ENCODE measurements around the gene CAMTA1. TPM values are rescaled to one million over a fixed set of nuclear protein-coding genes. Genes with fewer than 3 reads are reported as not detected.

Gene CAMTA1
- polyA plus RNA-seq, 1 of the 3 experiments (the other 2 are of a cell fraction): 63.1 TPM

- Histone ChIP-seq H3F3A (replicated peaks; ENCODE audit: insufficient read depth) (no peaks in the 10 kb centered on the region), H3K9ac (no peak overlapping the region), H3K4me3 (ENCODE audit: low read depth in 2 of 2, low read length in 1 of 2) (no peak overlapping the region), H3K36me3 (replicated peaks in 1 of 2; ENCODE audit: control insufficient read depth in 1 of 2, insufficient read depth in 2 of 2, low read length in 1 of 2) (no peaks in the 10 kb centered on the region), H3K27ac (ENCODE audit: low read depth in 2 of 2, low read length in 1 of 2) (no peak overlapping the region), H2AFZ (ENCODE audit: low read depth) (no peak overlapping the region), H3K4me2 (no peak overlapping the region), H3K9me3 (no peaks in the 10 kb centered on the region), H4K20me1 (ENCODE audit: insufficient read depth) (no peaks in the 10 kb centered on the region), H3K27me3 (ENCODE audit: insufficient read depth) (no peaks in the 10 kb centered on the region), H3K9me2 (no peaks in the 10 kb centered on the region), H3K79me2 (ENCODE audit: insufficient read depth) (no peaks in the 10 kb centered on the region), H3K4me1 (ENCODE audit: control insufficient read depth in 1 of 2, insufficient read depth in 2 of 2, low read depth in 1 of 2, low read length in 1 of 2) (no peaks in the 10 kb centered on the region)
- TF ChIP-seq ELF1 (IDR thresholded peaks at IDR 0.05) (no peak), SMC3 (IDR thresholded peaks at IDR 0.05; ENCODE audit: low read depth, low read length) (no peak), MXI1 (IDR thresholded peaks at IDR 0.05; ENCODE audit: low read depth, low read length) (no peak), RFX5 (IDR thresholded peaks at IDR 0.05; ENCODE audit: low read length) (no peak), TEAD4 (IDR thresholded peaks at IDR 0.05; ENCODE audit: borderline replicate concordance, insufficient read depth) (no peak), REST (IDR thresholded peaks at IDR 0.05; ENCODE audit: low read depth, low read length) (no peak), USF2 (IDR thresholded peaks at IDR 0.05; ENCODE audit: borderline replicate concordance, low read depth, low read length) (no peak), JUND (IDR thresholded peaks at IDR 0.05) (no peak), GATA2 (CRISPR knock-in tag; IDR thresholded peaks at IDR 0.05) (no peak), EZH2phosphoT487 (IDR thresholded peaks at IDR 0.05; ENCODE audit: borderline replicate concordance, low read depth) (no peak), FOXJ3 (CRISPR knock-in tag; IDR thresholded peaks at IDR 0.05) (no peak), USF1 (IDR thresholded peaks at IDR 0.05; ENCODE audit: borderline replicate concordance, low read depth) (no peak), FOXM1 (IDR thresholded peaks at IDR 0.05; ENCODE audit: low read depth) (no peak)
- ChIA-PET CTCF (no interaction called here), POLR2A (no interaction called here)
- 40% methylated on average over 3 of the region's 3 CpGs for WGBS (ENCODE audit: low lambda C conversion rate)
- no peak for DNase-seq
Measured at GRCh38 chr1:6988796-6989195, 203.5 kb downstream of the CAMTA1 start.
